ENCODE measurements around the gene ELMOD3. TPM values are rescaled to one million over a fixed set of nuclear protein-coding genes. Genes with fewer than 3 reads are reported as not detected.

The ELMOD3 gene
- total and polyA plus RNA-seq, 9 of the 15 experiments (the other 6 are each of a cell fraction or from before 2014, with no cell fraction given): 2.7 to 18.7 (median 11.6) TPM

GRCh38 chr2:85433511-85434089 is 79.0 kb downstream of the ELMOD3 start:
- Histone ChIP-seq H4K20me1 (replicated peaks; ENCODE audit: control insufficient read depth, insufficient read depth, low read length) (no peaks in the 10 kb centered on the region), H3K79me2 (ENCODE audit: control insufficient read depth, insufficient read depth, low read length) (no peaks in the 10 kb centered on the region; the same call in 2 of the 3 replicates), H3K4me1 (replicated peaks in 1 of 2; ENCODE audit: control insufficient read depth in 2 of 2, insufficient read depth in 2 of 2, low read length in 2 of 2) (peaks cover 39 to 70% of the 10 kb centered on the region in 2 experiments), H3K9me1 (ENCODE audit: control insufficient read depth, insufficient read depth, low read length) (no peaks in the 10 kb centered on the region), H3K9ac (ENCODE audit: insufficient read depth in 1 of 2, low read depth in 2 of 2, low read length in 2 of 2) (peak overlapping the region in 1 of 2 experiments; percentile 73; a peak in 2 of 4 replicates), H3K9me3 (replicated peaks; ENCODE audit: control insufficient read depth, insufficient read depth, low read depth, low read length) (no peaks in the 10 kb centered on the region), H3K36me3 (ENCODE audit: control insufficient read depth, insufficient read depth, low read length) (no peaks in the 10 kb centered on the region), H3K27me3 (ENCODE audit: control insufficient read depth in 2 of 2, insufficient read depth in 2 of 2, low read length in 2 of 2) (no peaks in the 10 kb centered on the region), H3K27ac (ENCODE audit: extremely low read depth, low read depth, low read length) (no peak overlapping the region; the same call in 2 of the 3 replicates), H2AFZ (ENCODE audit: low read depth, low read length) (no peak overlapping the region), H3K4me3 (no peak overlapping the region), H3K4me2 (ENCODE audit: insufficient read depth, low read length) (no peak overlapping the region)
- FAIRE-seq (no peak), ATAC-seq (no peak), DNase-seq (ENCODE audit: extremely low read depth in 1 of 4, low spot score in 3 of 4) (no peak)
- WGBS (ENCODE audit: insufficient coverage, low coverage, missing lambda C conversion rate): 57% methylated on average over 6 of the region's 6 CpGs
- ChIA-PET CTCF (ENCODE audit: low intra/inter-chr PET ratio) (no interaction called here), POLR2A (interaction anchor here (1.0 to 63.9 kb wide), 3 partner anchors 13 to 112 kb away, joined by 3 to 1576 read pairs (median 4); partner anchors contain the start of gene MAT2A)
- no TSS peak for BruUV-seq (replicated peaks)
- intact Hi-C loops (cut with micrococcal nuclease) (no loop called here), in situ Hi-C loops (cut with MboI) (no loop called here)
- TF ChIP-seq ZNF354B (CRISPR knock-in tag; IDR thresholded peaks at IDR 0.05) (no peak), CBFA2T2 (conservative IDR thresholded peaks at IDR 0.05) (peak; percentile 31)

DNA sequence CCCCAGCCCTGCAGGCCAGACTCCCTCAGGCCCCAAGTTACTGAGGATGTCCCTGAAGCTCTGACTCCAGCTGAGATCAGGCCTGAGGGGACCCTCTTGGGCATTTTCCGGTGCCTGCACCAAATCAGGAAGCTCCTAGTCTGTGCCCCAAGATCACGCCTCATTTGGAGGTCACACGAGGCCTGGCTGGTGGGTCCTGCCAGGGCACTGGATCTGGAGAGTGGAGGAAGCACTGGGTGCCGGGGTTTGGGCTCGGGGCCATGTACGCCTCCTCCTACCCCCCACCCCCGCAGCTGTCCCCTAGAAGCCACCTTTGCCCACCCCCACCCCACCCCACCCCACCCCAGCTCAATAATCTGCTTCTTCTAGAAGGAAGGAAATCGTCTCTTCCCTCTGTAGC is 80.1 kb downstream of the ELMOD3 start:
- POLR2A ChIA-PET: interaction anchor here (0.6 to 63.9 kb wide), 2 partner anchors 111 to 136 kb away, joined by 3 to 1576 read pairs; partner anchors contain the start of gene MAT2A
- no TSS peak for BruUV-seq (replicated peaks)

More for the DNA sequence above, 80.1 kb downstream of the ELMOD3 start:
- H3K79me2 ChIP-seq (ENCODE audit: control insufficient read depth, insufficient read depth, low read length): no peaks in the 10 kb centered on the region; the same call in 2 of the 3 replicates
- H2AFZ ChIP-seq (ENCODE audit: low read depth, low read length): no peak overlapping the region
- intact Hi-C loops (cut with micrococcal nuclease) (loop anchor here (5.0 kb wide), 2 partner anchors 63 to 103 kb away; partner anchors contain the start of gene MAT2A), in situ Hi-C loops (cut with MboI) (no loop called here)
- H3K27me3 ChIP-seq (ENCODE audit: control insufficient read depth in 2 of 2, insufficient read depth in 2 of 2, low read length in 2 of 2): no peaks in the 10 kb centered on the region
- no peak overlapping the region for H3K4me3 ChIP-seq
- FAIRE-seq (no peak), ATAC-seq (no peak), DNase-seq (ENCODE audit: extremely low read depth in 1 of 4, low spot score in 3 of 4) (no peak)
- H3K27ac ChIP-seq (ENCODE audit: extremely low read depth, low read depth, low read length): no peak overlapping the region
- peaks cover 34 to 68% of the 10 kb centered on the region in 2 experiments for H3K4me1 ChIP-seq (replicated peaks in 1 of 2; ENCODE audit: control insufficient read depth in 2 of 2, insufficient read depth in 2 of 2, low read length in 2 of 2)
- no peaks in the 10 kb centered on the region for H3K36me3 ChIP-seq (ENCODE audit: control insufficient read depth, insufficient read depth, low read length)
- H3K9ac ChIP-seq (ENCODE audit: insufficient read depth in 1 of 2, low read depth in 2 of 2, low read length in 2 of 2): peak overlapping the region in 1 of 2 experiments; percentile 78; a peak in 2 of 4 replicates
- WGBS (ENCODE audit: insufficient coverage, low coverage, missing lambda C conversion rate): 86% methylated on average over 3 of the region's 8 CpGs
- no peaks in the 10 kb centered on the region for H4K20me1 ChIP-seq (replicated peaks; ENCODE audit: control insufficient read depth, insufficient read depth, low read length)
- TF ChIP-seq ZBTB43 (CRISPR knock-in tag; IDR thresholded peaks at IDR 0.05): no peak
- no peak for TF ChIP-seq MYC (IDR thresholded peaks at IDR 0.05; ENCODE audit: low read depth, low read length)
- no peak for TF ChIP-seq MYC (CRISPR knock-in tag; IDR thresholded peaks at IDR 0.05; ENCODE audit: borderline replicate concordance, low read depth)
- TF ChIP-seq ILK (tag; IDR thresholded peaks at IDR 0.05; ENCODE audit: borderline replicate concordance, low read depth): no peak
- no peak for TF ChIP-seq NFATC3 (IDR thresholded peaks at IDR 0.05)
- no peak for TF ChIP-seq PTRF (tag; IDR thresholded peaks at IDR 0.05)
- no peak for TF ChIP-seq RBM25 (IDR thresholded peaks at IDR 0.05; ENCODE audit: low read depth, low read length, severe bottlenecking)
- TF ChIP-seq KLF6 (CRISPR knock-in tag; IDR thresholded peaks at IDR 0.05; ENCODE audit: borderline replicate concordance): no peak
- CTCF ChIA-PET (ENCODE audit: low intra/inter-chr PET ratio): no interaction called here
- H3K4me2 ChIP-seq (ENCODE audit: insufficient read depth, low read length): no peak overlapping the region
- no peaks in the 10 kb centered on the region for H3K9me1 ChIP-seq (ENCODE audit: control insufficient read depth, insufficient read depth, low read length)
- no peaks in the 10 kb centered on the region for H3K9me3 ChIP-seq (replicated peaks; ENCODE audit: control insufficient read depth, insufficient read depth, low read depth, low read length)

Measured in K562 (cell line).